Superior temporal gyrus (tissue), 1 donor: ENCODE measurements around the gene ACKR2.
"Not testable (repeated sequence)": the region's sequence is repeated elsewhere in the genome, so short reads cannot be mapped to it uniquely, and the experiment has no call there.

Source experiments
- DNase-seq: peaks from one replicate; pipeline ENCODE4 v3.0.0-alpha.2; 2016; ENCODE audit errors: extremely low spot score

ACKR2 gene

GRCh38 chr3:42855547-42856380 lies 46.5 kb downstream of the ACKR2 start:
- no peak for DNase-seq

GRCh38 chr3:42856544-42856943 lies 47.3 kb downstream of the ACKR2 start:
- DNase-seq = no peak

DNA sequence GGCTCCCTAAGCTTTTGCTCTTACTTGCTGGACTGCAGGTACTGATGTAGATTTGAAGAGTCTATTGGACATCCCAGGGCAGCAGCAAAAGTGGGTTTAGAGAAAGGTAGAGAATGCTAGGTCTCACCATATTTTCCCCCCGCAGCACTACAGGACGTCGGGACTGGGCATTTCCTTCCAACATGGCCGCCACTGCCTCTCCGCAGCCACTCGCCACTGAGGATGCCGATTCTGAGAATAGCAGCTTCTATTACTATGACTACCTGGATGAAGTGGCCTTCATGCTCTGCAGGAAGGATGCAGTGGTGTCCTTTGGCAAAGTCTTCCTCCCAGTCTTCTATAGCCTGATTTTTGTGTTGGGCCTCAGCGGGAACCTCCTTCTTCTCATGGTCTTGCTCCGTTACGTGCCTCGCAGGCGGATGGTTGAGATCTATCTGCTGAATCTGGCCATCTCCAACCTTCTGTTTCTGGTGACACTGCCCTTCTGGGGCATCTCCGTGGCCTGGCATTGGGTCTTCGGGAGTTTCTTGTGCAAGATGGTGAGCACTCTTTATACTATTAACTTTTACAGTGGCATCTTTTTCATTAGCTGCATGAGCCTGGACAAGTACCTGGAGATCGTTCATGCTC lies 55.2 kb downstream of the ACKR2 start:
- DNase-seq = no peak

DNA sequence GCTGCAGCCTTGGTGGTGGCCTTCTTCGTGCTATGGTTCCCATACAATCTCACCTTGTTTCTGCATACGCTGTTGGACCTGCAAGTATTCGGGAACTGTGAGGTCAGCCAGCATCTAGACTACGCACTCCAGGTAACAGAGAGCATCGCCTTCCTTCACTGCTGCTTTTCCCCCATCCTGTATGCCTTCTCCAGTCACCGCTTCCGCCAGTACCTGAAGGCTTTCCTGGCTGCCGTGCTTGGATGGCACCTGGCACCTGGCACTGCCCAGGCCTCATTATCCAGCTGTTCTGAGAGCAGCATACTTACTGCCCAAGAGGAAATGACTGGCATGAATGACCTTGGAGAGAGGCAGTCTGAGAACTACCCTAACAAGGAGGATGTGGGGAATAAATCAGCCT lies 56.0 kb downstream of the ACKR2 start:
- DNase-seq = no peak

- DNase-seq = no peak
Measured at GRCh38 chr3:42867138-42867537, 57.9 kb downstream of the ACKR2 start.

- no peak for DNase-seq
Measured at GRCh38 chr3:42868841-42869240, 59.6 kb downstream of the ACKR2 start.

GRCh38 chr3:42871592-42872196 lies 62.4 kb downstream of the ACKR2 start:
- no peak for DNase-seq

DNA sequence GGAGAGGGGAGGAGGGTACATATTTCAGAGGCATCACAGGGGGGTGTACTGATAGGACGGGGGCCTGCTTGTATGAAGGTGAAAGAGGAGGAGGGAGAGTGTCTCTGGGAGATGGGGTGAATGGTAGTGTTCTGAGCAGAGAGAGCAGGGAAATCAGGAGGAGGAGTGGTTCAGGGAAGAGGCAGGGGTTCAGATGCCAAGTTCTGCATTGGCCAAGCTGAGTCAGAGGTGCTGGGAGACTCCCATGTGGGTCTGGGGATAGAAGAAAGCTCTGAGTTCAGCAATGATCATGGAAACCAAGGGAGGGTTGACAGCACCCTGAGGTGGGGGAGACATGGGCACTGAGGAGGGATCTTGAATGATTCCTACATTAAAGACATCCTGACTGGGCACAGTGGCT lies 63.5 kb downstream of the ACKR2 start:
- DNase-seq = no peak

DNA sequence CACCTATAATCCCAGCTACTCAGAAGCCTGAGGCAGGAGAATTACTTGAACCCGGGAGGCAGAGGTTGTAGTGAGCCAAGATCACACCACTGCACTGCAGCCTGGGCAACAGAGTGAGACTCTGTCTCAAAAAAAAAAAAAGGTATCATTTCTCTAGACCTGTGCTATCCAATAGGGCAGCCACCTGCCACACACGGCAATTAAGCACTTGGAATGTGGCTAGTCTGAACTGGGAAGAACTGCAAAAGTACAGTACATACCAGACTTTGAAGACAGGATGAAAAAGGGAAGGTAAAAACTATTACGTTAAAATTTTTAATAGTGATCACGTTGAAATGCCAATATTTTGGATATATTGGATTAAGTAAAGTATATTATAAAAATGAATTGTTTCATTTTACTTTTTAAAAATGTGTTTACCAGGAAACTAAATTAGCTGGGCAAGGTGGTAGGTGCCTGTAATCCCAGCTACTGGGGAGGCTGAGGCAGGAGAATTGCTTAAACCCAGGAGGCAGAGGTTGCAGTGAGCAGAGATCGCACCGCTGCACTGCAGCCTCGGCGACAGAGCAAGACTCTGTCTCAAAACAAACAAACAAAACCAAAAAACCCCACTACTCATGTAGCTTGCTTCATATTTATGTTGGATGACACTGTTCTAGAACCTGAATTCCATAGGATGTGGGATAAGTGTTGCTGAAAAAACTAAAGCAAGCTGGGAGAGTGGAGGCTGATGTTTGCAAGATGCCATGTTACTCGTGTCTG lies 64.2 kb downstream of the ACKR2 start:
- no peak for DNase-seq

GRCh38 chr3:42874749-42875148 lies 65.5 kb downstream of the ACKR2 start:
- no peak for DNase-seq

- DNase-seq = no peak
Measured at GRCh38 chr3:42875325-42876151, 66.3 kb downstream of the ACKR2 start, which contains the start of gene CYP8B1. Gene CYP8B1, minus strand, starts transcription at chr3:42875879. Its CDS starts 63 bp downstream, at chr3:42875816.

DNA sequence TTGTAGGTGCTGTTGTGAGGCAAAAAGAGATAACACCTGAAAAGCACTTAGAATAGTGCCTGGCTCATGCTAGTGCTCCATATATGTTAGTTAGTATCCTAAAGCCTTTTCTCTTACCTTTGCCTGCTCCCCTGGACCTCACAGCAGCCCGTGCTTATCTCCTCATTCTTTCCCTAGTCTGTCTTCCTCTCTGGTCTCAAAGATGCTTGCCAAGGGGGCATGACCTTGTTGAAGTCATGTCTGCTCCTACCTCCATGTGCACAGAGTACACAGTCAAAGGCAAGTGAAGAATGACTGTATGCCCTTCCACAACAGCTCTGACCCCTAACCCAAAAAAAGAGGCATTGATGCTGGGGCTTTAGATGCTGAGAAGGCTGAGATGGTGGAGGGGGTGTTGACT lies 67.2 kb downstream of the ACKR2 start:
- DNase-seq = no peak

DNA sequence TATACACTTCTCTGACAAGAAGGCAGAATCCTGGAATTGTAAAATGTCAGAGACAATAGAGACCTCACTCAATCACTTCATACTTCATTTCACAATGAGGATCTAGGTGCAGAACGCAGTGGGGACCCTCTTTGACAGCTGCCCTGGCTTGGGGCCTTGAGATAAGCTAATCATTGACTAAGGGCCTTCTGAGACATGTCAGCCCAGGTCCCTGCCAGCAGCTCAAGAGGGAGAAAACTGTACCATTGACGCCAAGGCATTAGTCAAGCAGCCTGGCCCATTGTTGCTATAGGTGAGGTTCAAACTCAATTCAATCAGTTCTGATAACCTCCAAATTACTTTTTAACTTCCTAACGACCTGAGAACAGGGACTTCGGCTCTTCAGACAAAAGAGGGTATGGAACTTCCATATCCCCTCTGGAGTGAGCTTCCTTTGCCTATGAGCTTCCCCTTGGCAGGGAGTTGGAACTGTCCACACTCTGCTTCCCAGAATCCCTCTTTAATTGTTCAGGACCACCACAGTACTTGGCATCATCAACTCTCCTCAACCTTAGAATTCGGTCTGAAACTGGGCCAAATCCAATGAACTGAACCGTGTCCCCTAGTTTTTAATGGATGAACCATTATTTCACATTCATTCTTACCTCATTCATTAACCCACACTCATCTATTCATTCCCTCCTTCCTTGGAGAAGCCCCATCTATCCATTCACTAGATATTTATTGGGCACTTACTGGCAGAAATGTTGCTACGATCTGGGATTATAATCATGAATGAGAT lies 67.9 kb downstream of the ACKR2 start:
- no peak for DNase-seq

- no peak for DNase-seq
Measured at GRCh38 chr3:42877881-42878280, 68.6 kb downstream of the ACKR2 start.

GRCh38 chr3:42880183-42880582 lies 70.9 kb downstream of the ACKR2 start:
- DNase-seq = no peak

DNA sequence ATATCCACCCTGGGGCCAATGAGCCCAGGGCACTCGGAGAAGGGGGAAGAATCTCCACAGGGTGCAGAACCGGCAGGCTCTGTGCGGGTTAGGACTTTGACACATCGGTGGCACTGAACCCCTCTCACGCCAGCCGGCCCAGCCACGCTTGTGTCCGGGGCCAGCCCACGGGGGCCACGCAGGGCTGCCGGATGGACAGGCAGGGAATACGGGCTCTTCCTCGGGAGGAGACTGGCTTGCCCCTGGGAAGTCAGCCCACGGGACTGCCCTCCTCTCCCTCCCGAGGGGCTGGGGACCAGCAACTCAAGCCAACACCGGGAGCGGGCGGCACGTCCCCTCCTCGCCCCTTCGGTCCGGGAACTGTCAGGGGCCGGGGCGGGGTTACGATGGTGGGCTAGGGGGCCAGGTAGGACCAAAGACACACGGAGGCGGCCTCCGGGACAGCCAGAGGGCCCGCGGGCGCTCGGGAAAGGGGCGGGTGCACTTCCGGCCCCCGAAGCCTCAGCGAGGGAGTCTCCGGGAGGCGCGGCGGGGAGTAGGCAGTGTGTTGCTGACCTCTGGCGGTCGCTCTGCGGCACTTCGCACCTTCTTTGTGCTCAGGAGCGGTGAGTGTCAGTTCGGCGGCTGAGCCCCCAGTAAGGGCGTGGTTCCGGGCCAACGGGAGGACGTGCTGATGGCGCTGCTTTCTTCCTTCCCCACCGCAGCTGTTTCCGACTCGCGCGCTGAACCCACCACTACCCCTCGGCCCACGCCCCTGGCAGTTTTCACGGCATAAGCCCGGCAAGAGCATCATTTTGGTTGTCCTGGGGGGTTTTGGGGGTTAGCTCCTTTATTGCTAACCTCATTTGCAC lies 71.6 kb downstream of the ACKR2 start:
- DNase-seq = peak; percentile 84

GRCh38 chr3:42883251-42883930 lies 74.1 kb downstream of the ACKR2 start:
- not testable (repeated sequence) for DNase-seq

DNA sequence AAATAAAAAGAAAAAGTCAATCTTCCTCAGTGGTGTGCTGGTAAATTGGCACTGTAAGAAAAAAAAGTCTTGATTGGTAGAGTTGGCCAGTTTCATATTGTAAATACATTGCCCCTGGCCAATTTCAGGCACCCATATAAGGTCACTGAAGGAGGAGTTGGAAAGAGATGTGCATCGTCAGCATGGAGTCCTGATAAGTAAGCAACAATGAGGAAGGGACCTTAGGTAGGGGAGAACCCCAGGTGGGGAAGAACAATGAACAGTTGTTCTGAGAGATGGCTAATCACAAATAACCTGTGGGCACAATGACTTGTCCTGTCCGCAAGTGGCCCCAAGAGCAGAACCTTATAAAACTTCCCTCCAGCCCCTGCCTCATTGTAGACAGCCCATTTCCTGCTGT lies 75.1 kb downstream of the ACKR2 start:
- DNase-seq = no peak

GRCh38 chr3:42886294-42886822 lies 77.1 kb downstream of the ACKR2 start:
- no peak for DNase-seq
